B cell (primary cell): ENCODE results near the gene CFAP53. TPM values are rescaled to one million over a fixed set of nuclear protein-coding genes. Genes with fewer than 3 reads are reported as not detected.

Source experiments
- ATAC-seq: fragments of 200-7000 bp; cut with Tn5 transposase; one replicate; pipeline ENCODE4 v1.10.0; 2021; ENCODE audit warnings: low read depth, mild to moderate bottlenecking, moderate number of reproducible peaks, moderate library complexity
- CTCF ChIA-PET: fragments of 350-600 bp; sonication (Branson Sonifier 250); formaldehyde crosslinking; loops from one replicate; lab custom pipeline; 2021; ENCODE audit warnings: antibody characterized with exemption, inconsistent platforms; lab: Charles Lee
- POLR2A ChIA-PET: fragments of 350-600 bp; sonication (Branson Sonifier 250); formaldehyde crosslinking; loops from one replicate; lab custom pipeline; 2021; ENCODE audit warnings: antibody characterized with exemption; lab: Charles Lee
- DNase-seq: peaks from one replicate; pipeline ENCODE4 v3.0.0; 2013
- H2AFZ ChIP-seq: 2 replicates; pipeline ENCODE4 v1.6.1; 2012; ENCODE audit warnings: mild to moderate bottlenecking, low read depth, low read length; ENCODE audit not compliant: insufficient read depth, poor library complexity, severe bottlenecking
- H3K27ac ChIP-seq, 2 donors: 1 replicate in 1 of 2; 2 replicates in 1 of 2; pipeline ENCODE4 v1.5.1; 2012 to 2013; ENCODE audit warnings: low read length in 2 of 2, mild to moderate bottlenecking in 2 of 2, moderate library complexity in 1 of 2
- H3K27me3 ChIP-seq, 4 experiments: fragments of 200-600 bp in 1 of 4; sonication (generic) in 1 of 4; replicated peaks in 1 of 4; 1 replicate in 2 of 4; 2 replicates in 2 of 4; pipeline versions ENCODE4 v1.6.1 to v1.7.0; 2013 to 2016; ENCODE audit warnings: low read length in 3 of 4, mild to moderate bottlenecking in 2 of 4, mixed read lengths in 1 of 4, moderate library complexity in 1 of 4; ENCODE audit not compliant: insufficient read depth in 4 of 4, control insufficient read depth in 3 of 4; ENCODE audit errors: control extremely low read depth in 1 of 4
- H3K36me3 ChIP-seq, 2 experiments: replicated peaks in 1 of 2; 1 replicate in 1 of 2; 2 replicates in 1 of 2; pipeline versions ENCODE4 v1.6.1 to v1.7.1; 2013; ENCODE audit warnings: low read length in 1 of 2; ENCODE audit not compliant: insufficient read depth in 2 of 2, control insufficient read depth in 1 of 2; ENCODE audit errors: control extremely low read depth in 1 of 2, extremely low read depth in 1 of 2
- H3K4me1 ChIP-seq, 2 donors: fragments of 200-600 bp in 1 of 2; sonication (generic) in 1 of 2; 1 replicate in 1 of 2; 2 replicates in 1 of 2; pipeline versions ENCODE4 v1.5.1 to v1.6.1; 2013 to 2017; ENCODE audit warnings: low read length in 2 of 2; ENCODE audit not compliant: control insufficient read depth in 2 of 2, insufficient read depth in 2 of 2
- H3K4me2 ChIP-seq: replicated peaks from 2 replicates; pipeline ENCODE3; 2012; ENCODE audit warnings: mild to moderate bottlenecking, low read depth, low read length; ENCODE audit not compliant: poor library complexity, severe bottlenecking
- H3K4me3 ChIP-seq, 5 experiments: fragments of 200-600 bp in 1 of 5; sonication (generic) in 1 of 5; 1 replicate in 3 of 5; 2 replicates in 2 of 5; pipeline versions ENCODE4 v1.5.1 to v1.7.0; 2011 to 2016; ENCODE audit warnings: low read length in 4 of 5, mild to moderate bottlenecking in 4 of 5, low read depth in 2 of 5, control low read depth in 1 of 5, moderate library complexity in 1 of 5; ENCODE audit not compliant: insufficient read depth in 1 of 5; ENCODE audit errors: control extremely low read depth in 1 of 5, extremely low read depth in 1 of 5
- H3K79me2 ChIP-seq: fragments of 200-600 bp; sonication (generic); one replicate; pipeline ENCODE4 v1.6.0; 2016; ENCODE audit warnings: low read length; ENCODE audit not compliant: control insufficient read depth, insufficient read depth
- H3K9ac ChIP-seq: fragments of 200-600 bp; sonication (generic); 2 replicates; pipeline ENCODE4 v1.6.1; 2017; ENCODE audit warnings: mild to moderate bottlenecking, low read length, moderate library complexity
- H3K9me3 ChIP-seq, 3 donors: one replicate each; pipeline versions ENCODE4 v1.6.1 to v1.7.1; 2013; ENCODE audit warnings: low read length in 2 of 3; ENCODE audit not compliant: control insufficient read depth in 2 of 3, insufficient read depth in 1 of 3; ENCODE audit errors: control extremely low read depth in 1 of 3
- H4K20me1 ChIP-seq: 2 replicates; pipeline ENCODE4 v1.6.0; 2012; ENCODE audit warnings: mild to moderate bottlenecking, low read length; ENCODE audit not compliant: insufficient read depth, control insufficient read depth, poor library complexity, severe bottlenecking
- H3K27ac Mint-ChIP-seq: one replicate; pipeline ENCODE4 v1.8.0; 2021; ENCODE audit warnings: mixed read lengths
- H3K27me3 Mint-ChIP-seq: one replicate; pipeline ENCODE4 v1.8.0; 2021; ENCODE audit warnings: mixed read lengths
- H3K4me1 Mint-ChIP-seq: one replicate; pipeline ENCODE4 v1.8.0; 2021; ENCODE audit warnings: mixed read lengths
- H3K4me3 Mint-ChIP-seq: one replicate; pipeline ENCODE4 v1.8.0; 2021; ENCODE audit warnings: mixed read lengths
- H3K9me3 Mint-ChIP-seq: one replicate; pipeline ENCODE4 v1.8.0; 2022; ENCODE audit warnings: mixed read lengths; ENCODE audit not compliant: insufficient read depth
- EZH2 ChIP-seq: IDR thresholded peaks from 2 replicates; pipeline ENCODE4 v1.6.1; 2012; ENCODE audit warnings: borderline replicate concordance, low read depth, mild to moderate bottlenecking, moderate library complexity, low read length; ENCODE audit not compliant: insufficient read depth, poor library complexity, severe bottlenecking
- WGBS: methylation state at CpG from one replicate; pipeline ENCODE4 v1.1.5; 2013; ENCODE audit warnings: missing lambda C conversion rate; ENCODE audit not compliant: insufficient coverage; 5-methylcytosine and 5-hydroxymethylcytosine counted together
- intact Hi-C: fragments of 100-400 bp; cut with micrococcal nuclease; formaldehyde crosslinking; loops from one replicate; pipeline ENCODE4 v1.10.0; 2022
- polyA plus RNA-seq: library from polyadenylated mRNA; depleted of rRNA; stranded (reverse); fragments of >200 nt; gene quantifications from 2 replicates; pipeline ENCODE4 v1.2.3, GENCODE V29; 2012
- total RNA-seq, 2 donors: library from RNA; stranded (reverse); fragments of 120-200 nt in 1 of 2; gene quantifications; 1 replicate in 1 of 2; 2 replicates in 1 of 2; pipeline versions ENCODE4 v1.2.3 to v1.2.4, GENCODE V29; 2013 to 2022
- TF ChIP-seq, protein P1 (sequence below): fragments of 200-600 bp; IDR thresholded peaks from one replicate; pipeline ENCODE4 v1.8.0; 2022; ENCODE audit warnings: antibody characterized with exemption, mild to moderate bottlenecking

CFAP53 gene
- total and polyA plus RNA-seq, 2 donors (not counting 1 experiment from before 2014, with no cell fraction given): 0.04 to 0.79 TPM

DNA sequence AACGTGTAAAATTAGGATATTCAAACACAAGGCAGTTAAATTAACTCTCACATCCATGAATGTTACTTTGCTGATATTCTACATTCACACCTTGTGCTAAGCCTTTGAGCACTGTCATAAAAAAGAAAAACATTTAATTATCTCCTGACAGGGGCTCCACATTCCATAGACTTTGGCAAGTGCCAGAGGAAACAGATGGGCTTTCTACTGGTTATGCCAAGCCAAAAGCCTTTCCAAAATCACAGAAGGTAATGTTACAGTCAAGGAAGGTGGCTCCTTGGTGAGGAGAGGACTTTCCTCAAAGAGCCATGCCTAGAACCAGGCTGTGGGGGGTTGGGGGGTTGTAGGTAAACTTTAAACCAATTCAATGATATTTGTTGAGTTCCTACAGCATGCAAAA lies 83.8 kb downstream of the CFAP53 start:
- ChIA-PET CTCF (no interaction called here), POLR2A (no interaction called here)
- Histone ChIP-seq H4K20me1 (no peaks in the 10 kb centered on the region), H3K9me3 (no peaks in the 10 kb centered on the region), H3K36me3 (no peaks in the 10 kb centered on the region), H2AFZ (no peak overlapping the region), H3K4me1 (no peaks in the 10 kb centered on the region), H3K27me3 (peaks cover 0 to 28% (median 2%) of the 10 kb centered on the region in 4 experiments), H3K79me2 (no peaks in the 10 kb centered on the region), H3K9ac (no peak overlapping the region), H3K27ac (no peak overlapping the region), H3K4me3 (no peak overlapping the region), H3K4me2 (no peak overlapping the region)
- Mint-ChIP-seq H3K4me3 (no peak overlapping the region), H3K9me3 (no peaks in the 10 kb centered on the region), H3K4me1 (no peaks in the 10 kb centered on the region), H3K27ac (no peak overlapping the region), H3K27me3 (peaks cover 45% of the 10 kb centered on the region)
- no peak for TF ChIP-seq EZH2
- TF ChIP-seq, protein P1, sequence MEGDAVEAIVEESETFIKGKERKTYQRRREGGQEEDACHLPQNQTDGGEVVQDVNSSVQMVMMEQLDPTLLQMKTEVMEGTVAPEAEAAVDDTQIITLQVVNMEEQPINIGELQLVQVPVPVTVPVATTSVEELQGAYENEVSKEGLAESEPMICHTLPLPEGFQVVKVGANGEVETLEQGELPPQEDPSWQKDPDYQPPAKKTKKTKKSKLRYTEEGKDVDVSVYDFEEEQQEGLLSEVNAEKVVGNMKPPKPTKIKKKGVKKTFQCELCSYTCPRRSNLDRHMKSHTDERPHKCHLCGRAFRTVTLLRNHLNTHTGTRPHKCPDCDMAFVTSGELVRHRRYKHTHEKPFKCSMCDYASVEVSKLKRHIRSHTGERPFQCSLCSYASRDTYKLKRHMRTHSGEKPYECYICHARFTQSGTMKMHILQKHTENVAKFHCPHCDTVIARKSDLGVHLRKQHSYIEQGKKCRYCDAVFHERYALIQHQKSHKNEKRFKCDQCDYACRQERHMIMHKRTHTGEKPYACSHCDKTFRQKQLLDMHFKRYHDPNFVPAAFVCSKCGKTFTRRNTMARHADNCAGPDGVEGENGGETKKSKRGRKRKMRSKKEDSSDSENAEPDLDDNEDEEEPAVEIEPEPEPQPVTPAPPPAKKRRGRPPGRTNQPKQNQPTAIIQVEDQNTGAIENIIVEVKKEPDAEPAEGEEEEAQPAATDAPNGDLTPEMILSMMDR: no peak
- WGBS: 40% methylated on average over 1 of the region's 1 CpG
- ATAC-seq: no peak
- intact Hi-C loops: no loop called here
- DNase-seq: no peak

DNA sequence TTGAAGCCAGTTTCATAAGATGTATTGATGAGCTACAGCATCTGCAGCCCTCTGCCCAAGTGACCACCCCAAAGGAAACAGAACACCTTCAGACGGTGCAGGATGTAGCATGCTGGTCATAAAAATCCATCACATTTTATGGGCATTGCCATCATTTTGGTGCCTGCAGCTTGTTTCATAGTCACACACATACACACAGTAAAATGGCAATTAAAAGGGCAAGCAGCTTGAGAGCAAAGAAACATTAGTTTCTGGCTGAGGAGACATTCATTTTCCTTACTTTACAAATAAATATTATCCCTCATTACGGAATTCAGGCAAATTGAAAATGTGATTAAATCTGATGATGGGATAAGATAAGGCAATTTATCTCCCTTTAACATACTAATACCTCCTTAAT lies 84.7 kb downstream of the CFAP53 start:
- H3K4me2 ChIP-seq: no peak overlapping the region
- Mint-ChIP-seq H3K4me1 (no peaks in the 10 kb centered on the region), H3K9me3 (no peaks in the 10 kb centered on the region), H3K27ac (no peak overlapping the region), H3K4me3 (no peak overlapping the region), H3K27me3 (peaks cover 42% of the 10 kb centered on the region)
- H3K79me2 ChIP-seq: no peaks in the 10 kb centered on the region
- no peaks in the 10 kb centered on the region for H3K9me3 ChIP-seq
- H2AFZ ChIP-seq: no peak overlapping the region
- TF ChIP-seq EZH2: no peak
- TF ChIP-seq, protein P1: no peak
- intact Hi-C loops: no loop called here
- no peaks in the 10 kb centered on the region for H3K36me3 ChIP-seq
- no CpG with 5 or more reads among the region's 2 CpGs for WGBS
- ChIA-PET CTCF (no interaction called here), POLR2A (no interaction called here)
- ATAC-seq (no peak), DNase-seq (no peak)
- H3K27me3 ChIP-seq: peaks cover 0 to 28% (median 4%) of the 10 kb centered on the region in 4 experiments
- H3K9ac ChIP-seq: no peak overlapping the region
- H4K20me1 ChIP-seq: no peaks in the 10 kb centered on the region
- H3K4me1 ChIP-seq: no peaks in the 10 kb centered on the region
- no peak overlapping the region for H3K27ac ChIP-seq
- H3K4me3 ChIP-seq: no peak overlapping the region
